ENCODE measurements around the gene DCDC2.
"Not testable (repeated sequence)": the region's sequence is repeated elsewhere in the genome, so short reads cannot be mapped to it uniquely, and the experiment has no call there.

DCDC2 gene

GRCh38 chr6:24323632-24324337 is 34.1 kb downstream of the DCDC2 start:
- H3K36me3 Mint-ChIP-seq (ENCODE audit: low read depth), result no peaks in the 10 kb centered on the region
- no peak for DNase-seq
- peaks cover 11% of the 10 kb centered on the region for H3K9me3 Mint-ChIP-seq
- H3K4me3 Mint-ChIP-seq, result no peak overlapping the region
- no peaks in the 10 kb centered on the region for H3K27me3 Mint-ChIP-seq (ENCODE audit: low read depth, poor library complexity)
- TF ChIP-seq CTCF (IDR thresholded peaks at IDR 0.05), result no peak
- peaks cover 36% of the 10 kb centered on the region for H3K4me1 Mint-ChIP-seq
- peak overlapping the region; percentile 13 for H3K27ac Mint-ChIP-seq

- Mint-ChIP-seq H3K27me3 (ENCODE audit: low read depth, poor library complexity) (no peaks in the 10 kb centered on the region), H3K4me1 (peaks cover 36% of the 10 kb centered on the region), H3K27ac (peak overlapping the region; percentile 76), H3K4me3 (no peak overlapping the region), H3K36me3 (ENCODE audit: low read depth) (no peaks in the 10 kb centered on the region), H3K9me3 (peaks cover 11% of the 10 kb centered on the region)
- DNase-seq, result no peak
- TF ChIP-seq CTCF (IDR thresholded peaks at IDR 0.05), result no peak
These were observed 34.9 kb downstream of the DCDC2 start for GRCh38 chr6:24322924-24323323.

GRCh38 chr6:24322446-24322845 is 35.4 kb downstream of the DCDC2 start:
- H3K4me3 Mint-ChIP-seq; DNase-seq; H3K36me3 Mint-ChIP-seq (ENCODE audit: low read depth); H3K27me3 Mint-ChIP-seq (ENCODE audit: low read depth, poor library complexity): not testable (repeated sequence)
- Mint-ChIP-seq H3K9me3 (peaks cover 11% of the 10 kb centered on the region), H3K4me1 (peaks cover 36% of the 10 kb centered on the region), H3K27ac (peak overlapping the region; percentile 76)

GRCh38 chr6:24321538-24322162 is 36.2 kb downstream of the DCDC2 start:
- peaks cover 11% of the 10 kb centered on the region for H3K9me3 Mint-ChIP-seq
- H3K27ac Mint-ChIP-seq, result peak overlapping the region; percentile 76
- H3K4me3 Mint-ChIP-seq, result peak overlapping the region; percentile 5
- no peaks in the 10 kb centered on the region for H3K27me3 Mint-ChIP-seq (ENCODE audit: low read depth, poor library complexity)
- no peaks in the 10 kb centered on the region for H3K36me3 Mint-ChIP-seq (ENCODE audit: low read depth)
- no peak for DNase-seq
- no peak for TF ChIP-seq CTCF (IDR thresholded peaks at IDR 0.05)
- H3K4me1 Mint-ChIP-seq, result peaks cover 36% of the 10 kb centered on the region

- no peak for DNase-seq
- Mint-ChIP-seq H3K4me1 (no peaks in the 10 kb centered on the region), H3K27ac (no peak overlapping the region), H3K36me3 (ENCODE audit: low read depth) (peaks cover 17% of the 10 kb centered on the region), H3K9me3 (peaks cover 21% of the 10 kb centered on the region), H3K4me3 (no peak overlapping the region), H3K27me3 (ENCODE audit: low read depth, poor library complexity) (no peaks in the 10 kb centered on the region)
- TF ChIP-seq CTCF (IDR thresholded peaks at IDR 0.05), result no peak
These were observed 44.4 kb downstream of the DCDC2 start for GRCh38 chr6:24313251-24314141.

- peaks cover 17% of the 10 kb centered on the region for H3K36me3 Mint-ChIP-seq (ENCODE audit: low read depth)
- H3K4me1 Mint-ChIP-seq; H3K27me3 Mint-ChIP-seq (ENCODE audit: low read depth, poor library complexity); H3K4me3 Mint-ChIP-seq; H3K27ac Mint-ChIP-seq; DNase-seq: not testable (repeated sequence)
- H3K9me3 Mint-ChIP-seq, result peaks cover 21% of the 10 kb centered on the region
These were observed 46.1 kb downstream of the DCDC2 start for GRCh38 chr6:24311775-24312174.
